Caco-2 (cell line): ENCODE data around the gene TCERG1L. TPM values are rescaled to one million over a fixed set of nuclear protein-coding genes. Genes with fewer than 3 reads are reported as not detected.

Experiments
- BruUV-seq: library from RNA; stranded (reverse); fragments of 400-500 nt; replicated peaks from 2 replicates; lab custom pipeline; 2021; lab: Mats Ljungman, UMichigan
- CTCF ChIA-PET: fragments of 300-600 bp; sonication (Branson Sonifier 250); formaldehyde crosslinking; loops from one replicate; lab custom pipeline; 2022; ENCODE audit warnings: antibody characterized with exemption; lab: Charles Lee
- POLR2A ChIA-PET: fragments of 300-600 bp; sonication (Branson Sonifier 250); formaldehyde crosslinking; loops from one replicate; lab custom pipeline; 2022; ENCODE audit warnings: antibody characterized with exemption; lab: Charles Lee
- DNase-seq, 2 experiments: peaks; one replicate each; pipeline versions ENCODE4 v3.0.0 to v3.0.0-alpha.2; 2020 to 2022
- H3K27me3 ChIP-seq: replicated peaks from 2 replicates; pipeline ENCODE4 v1.6.0; 2011; ENCODE audit warnings: low read length; ENCODE audit not compliant: control insufficient read depth, insufficient read depth
- H3K36me3 ChIP-seq: 2 replicates; pipeline ENCODE4 v1.5.1; 2011; ENCODE audit warnings: low read length; ENCODE audit not compliant: control insufficient read depth, insufficient read depth
- H3K4me1 ChIP-seq: fragments of 250-450 bp; sonication (Bioruptor Pico); 2 replicates; pipeline ENCODE4 v1.5.1; 2020; ENCODE audit warnings: mild to moderate bottlenecking
- H3K4me3 ChIP-seq: 2 replicates; pipeline ENCODE4 v1.5.1; 2011; ENCODE audit warnings: low read depth, mild to moderate bottlenecking, control low read depth, low read length
- H3K9me3 ChIP-seq: fragments of 250-450 bp; sonication (Bioruptor Pico); 2 replicates; pipeline ENCODE4 v1.5.1; 2020; ENCODE audit warnings: mild to moderate bottlenecking, moderate library complexity
- H3K27ac Mint-ChIP-seq: one replicate; pipeline ENCODE4 v1.8.0; 2022; ENCODE audit warnings: mixed read lengths; ENCODE audit not compliant: unreplicated experiment
- H3K27me3 Mint-ChIP-seq: one replicate; pipeline ENCODE4 v1.8.0; 2022; ENCODE audit warnings: mixed read lengths; ENCODE audit not compliant: insufficient read depth, unreplicated experiment
- H3K36me3 Mint-ChIP-seq: one replicate; pipeline ENCODE4 v1.8.0; 2022; ENCODE audit warnings: mild to moderate bottlenecking, mixed read lengths; ENCODE audit not compliant: insufficient read depth, unreplicated experiment
- H3K4me1 Mint-ChIP-seq: one replicate; pipeline ENCODE4 v1.8.0; 2022; ENCODE audit warnings: low read depth, mixed read lengths; ENCODE audit not compliant: unreplicated experiment
- H3K4me3 Mint-ChIP-seq: one replicate; pipeline ENCODE4 v1.8.0; 2022; ENCODE audit warnings: mild to moderate bottlenecking, moderate library complexity, mixed read lengths; ENCODE audit not compliant: unreplicated experiment
- H3K9me3 Mint-ChIP-seq: one replicate; pipeline ENCODE4 v1.8.0; 2022; ENCODE audit warnings: mixed read lengths; ENCODE audit not compliant: unreplicated experiment
- intact Hi-C: fragments of 100-400 bp; cut with micrococcal nuclease; formaldehyde crosslinking; loops from one replicate; pipeline ENCODE4 v1.10.0; 2022; ENCODE audit not compliant: unreplicated experiment
- total RNA-seq: library from RNA; stranded (reverse); gene quantifications from 2 replicates; pipeline ENCODE4 v1.2.3, GENCODE V29; 2022
- TF ChIP-seq, protein P1 (sequence below), 2 experiments: fragments of 200-600 bp in 1 of 2; IDR thresholded peaks; 1 replicate in 1 of 2; 2 replicates in 1 of 2; pipeline versions ENCODE4 v1.5.1 to v1.8.0; 2011 to 2022; ENCODE audit warnings: antibody characterized with exemption in 1 of 2, control low read depth in 1 of 2, inconsistent platforms in 1 of 2, low read depth in 1 of 2, low read length in 1 of 2, mild to moderate bottlenecking in 1 of 2, moderate library complexity in 1 of 2; ENCODE audit not compliant: insufficient read depth in 1 of 2, severe bottlenecking in 1 of 2, unreplicated experiment in 1 of 2

The TCERG1L gene
- total RNA-seq, 1 experiment from 2014 or later: not detected

DNA sequence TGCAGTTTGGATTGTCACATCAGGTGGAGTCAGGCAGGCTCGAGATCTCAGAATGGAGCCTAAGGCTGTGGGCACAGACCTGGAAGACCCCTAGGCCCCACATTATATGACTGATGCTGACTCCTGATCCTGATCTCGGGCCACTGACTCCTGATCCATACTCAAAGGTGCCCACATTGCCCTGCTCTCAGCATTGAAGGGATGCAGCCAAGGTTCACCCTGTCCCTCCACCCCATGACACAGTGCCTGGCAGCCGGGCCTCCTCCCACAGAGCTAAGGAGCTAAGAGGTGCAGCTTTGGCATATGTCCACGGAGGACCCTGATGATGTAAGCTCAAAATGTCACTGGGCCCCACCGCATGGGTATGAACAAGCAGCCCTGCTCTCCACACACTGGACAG, 36.6 kb downstream of the TCERG1L start:
- Histone ChIP-seq H3K4me3 (no peak overlapping the region), H3K9me3 (no peaks in the 10 kb centered on the region), H3K36me3 (no peaks in the 10 kb centered on the region), H3K27me3 (no peaks in the 10 kb centered on the region), H3K4me1 (no peaks in the 10 kb centered on the region)
- CTCF ChIA-PET: interaction anchor here (0.6 kb wide), 1 partner anchor 1557 kb away, joined by 5 read pairs; no protein-coding TSS in a partner anchor
- Mint-ChIP-seq H3K27ac (no peak overlapping the region), H3K36me3 (no peaks in the 10 kb centered on the region), H3K4me1 (no peaks in the 10 kb centered on the region), H3K27me3 (no peaks in the 10 kb centered on the region), H3K4me3 (no peak overlapping the region), H3K9me3 (no peaks in the 10 kb centered on the region)
- TF ChIP-seq, protein P1, sequence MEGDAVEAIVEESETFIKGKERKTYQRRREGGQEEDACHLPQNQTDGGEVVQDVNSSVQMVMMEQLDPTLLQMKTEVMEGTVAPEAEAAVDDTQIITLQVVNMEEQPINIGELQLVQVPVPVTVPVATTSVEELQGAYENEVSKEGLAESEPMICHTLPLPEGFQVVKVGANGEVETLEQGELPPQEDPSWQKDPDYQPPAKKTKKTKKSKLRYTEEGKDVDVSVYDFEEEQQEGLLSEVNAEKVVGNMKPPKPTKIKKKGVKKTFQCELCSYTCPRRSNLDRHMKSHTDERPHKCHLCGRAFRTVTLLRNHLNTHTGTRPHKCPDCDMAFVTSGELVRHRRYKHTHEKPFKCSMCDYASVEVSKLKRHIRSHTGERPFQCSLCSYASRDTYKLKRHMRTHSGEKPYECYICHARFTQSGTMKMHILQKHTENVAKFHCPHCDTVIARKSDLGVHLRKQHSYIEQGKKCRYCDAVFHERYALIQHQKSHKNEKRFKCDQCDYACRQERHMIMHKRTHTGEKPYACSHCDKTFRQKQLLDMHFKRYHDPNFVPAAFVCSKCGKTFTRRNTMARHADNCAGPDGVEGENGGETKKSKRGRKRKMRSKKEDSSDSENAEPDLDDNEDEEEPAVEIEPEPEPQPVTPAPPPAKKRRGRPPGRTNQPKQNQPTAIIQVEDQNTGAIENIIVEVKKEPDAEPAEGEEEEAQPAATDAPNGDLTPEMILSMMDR (IDR thresholded peaks at IDR 0.05; ENCODE audit: insufficient read depth in 1 of 2, low read depth in 1 of 2, low read length in 1 of 2, severe bottlenecking in 1 of 2, unreplicated experiment in 1 of 2): no peak
- POLR2A ChIA-PET: no interaction called here
- intact Hi-C loops: no loop called here
- DNase-seq: no peak
- BruUV-seq: no TSS peak

DNA sequence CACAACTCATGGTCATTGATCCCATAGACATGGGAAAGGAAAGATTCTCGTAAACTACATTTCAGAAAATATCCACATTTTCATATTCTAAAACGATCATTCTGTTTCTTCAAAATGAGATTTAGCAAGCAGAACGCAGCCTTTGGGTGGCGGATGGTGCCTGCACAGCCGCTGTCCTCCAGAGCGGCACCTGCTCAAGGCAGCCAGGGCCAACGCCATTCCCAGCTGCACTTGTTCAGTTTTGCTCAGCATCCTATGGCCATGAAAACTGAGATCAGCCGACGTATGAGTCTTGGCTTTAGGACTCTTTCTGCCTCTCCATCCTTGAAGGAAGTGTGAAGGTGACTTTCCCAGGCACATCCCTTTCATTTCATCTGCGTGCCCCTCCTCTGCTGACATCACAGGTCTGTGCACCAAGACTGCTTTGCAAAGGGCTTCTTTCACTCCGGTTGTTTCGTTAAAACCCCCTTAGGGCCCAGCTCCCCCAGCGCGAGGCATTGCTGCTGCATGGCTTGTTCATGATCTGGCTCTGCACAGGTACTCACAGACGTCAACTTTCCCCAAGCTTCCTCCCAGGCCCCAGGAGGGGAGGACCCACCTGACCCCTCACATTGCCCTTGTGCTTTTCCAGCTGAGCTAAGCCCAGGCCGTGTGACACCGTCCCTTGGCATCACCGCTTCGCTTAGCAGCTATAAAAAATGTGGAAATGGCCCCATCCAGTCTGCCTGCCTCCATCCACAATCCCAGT, 37.2 kb downstream of the TCERG1L start:
- Mint-ChIP-seq H3K27ac (no peak overlapping the region), H3K4me3 (no peak overlapping the region)
- POLR2A ChIA-PET: no interaction called here

DNA sequence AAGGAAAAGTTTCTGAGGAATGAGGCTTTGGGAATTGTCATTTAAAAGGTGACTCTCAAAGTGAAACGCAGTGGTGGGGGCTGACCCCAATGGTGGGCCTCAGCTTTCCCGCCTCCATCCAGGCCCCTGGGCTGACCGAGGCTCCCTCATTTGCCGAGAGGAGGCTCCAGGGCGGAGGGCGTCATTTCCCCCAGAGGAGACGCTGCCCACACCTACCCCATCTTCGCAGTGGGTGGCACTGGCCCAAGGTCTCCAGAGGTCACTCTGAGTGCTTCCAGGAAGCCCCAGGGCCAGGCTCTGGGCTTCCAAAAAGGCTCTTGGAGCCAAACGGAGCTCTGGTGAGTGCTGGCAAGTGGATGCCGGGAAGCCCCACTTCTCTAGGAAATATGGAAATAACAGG, 38.0 kb downstream of the TCERG1L start:
- DNase-seq: no peak
- Histone ChIP-seq H3K36me3 (no peaks in the 10 kb centered on the region), H3K4me3 (no peak overlapping the region), H3K4me1 (no peaks in the 10 kb centered on the region), H3K9me3 (no peaks in the 10 kb centered on the region), H3K27me3 (no peaks in the 10 kb centered on the region)
- Mint-ChIP-seq H3K4me3 (no peak overlapping the region), H3K27ac (no peak overlapping the region), H3K4me1 (no peaks in the 10 kb centered on the region), H3K36me3 (no peaks in the 10 kb centered on the region), H3K9me3 (peaks cover 9% of the 10 kb centered on the region), H3K27me3 (peaks cover 6% of the 10 kb centered on the region)
- intact Hi-C loops: no loop called here
- no TSS peak for BruUV-seq
- CTCF ChIA-PET: no interaction called here
- POLR2A ChIA-PET: no interaction called here
- TF ChIP-seq, protein P1 (IDR thresholded peaks at IDR 0.05; ENCODE audit: insufficient read depth in 1 of 2, low read depth in 1 of 2, low read length in 1 of 2, severe bottlenecking in 1 of 2, unreplicated experiment in 1 of 2): no peak

More for the DNA sequence above, 37.2 kb downstream of the TCERG1L start:
- Mint-ChIP-seq H3K4me1 (no peaks in the 10 kb centered on the region), H3K27me3 (peaks cover 1% of the 10 kb centered on the region), H3K36me3 (no peaks in the 10 kb centered on the region), H3K9me3 (peaks cover 1% of the 10 kb centered on the region)
- DNase-seq: no peak
- Histone ChIP-seq H3K27me3 (no peaks in the 10 kb centered on the region), H3K4me1 (no peaks in the 10 kb centered on the region), H3K4me3 (no peak overlapping the region), H3K9me3 (no peaks in the 10 kb centered on the region), H3K36me3 (no peaks in the 10 kb centered on the region)
- no TSS peak for BruUV-seq
- intact Hi-C loops: no loop called here
- CTCF ChIA-PET: no interaction called here
- TF ChIP-seq, protein P1 (IDR thresholded peaks at IDR 0.05; ENCODE audit: insufficient read depth in 1 of 2, low read depth in 1 of 2, low read length in 1 of 2, severe bottlenecking in 1 of 2, unreplicated experiment in 1 of 2): no peak
